Measurements from ENCODE around the gene C6orf136.

DNA sequence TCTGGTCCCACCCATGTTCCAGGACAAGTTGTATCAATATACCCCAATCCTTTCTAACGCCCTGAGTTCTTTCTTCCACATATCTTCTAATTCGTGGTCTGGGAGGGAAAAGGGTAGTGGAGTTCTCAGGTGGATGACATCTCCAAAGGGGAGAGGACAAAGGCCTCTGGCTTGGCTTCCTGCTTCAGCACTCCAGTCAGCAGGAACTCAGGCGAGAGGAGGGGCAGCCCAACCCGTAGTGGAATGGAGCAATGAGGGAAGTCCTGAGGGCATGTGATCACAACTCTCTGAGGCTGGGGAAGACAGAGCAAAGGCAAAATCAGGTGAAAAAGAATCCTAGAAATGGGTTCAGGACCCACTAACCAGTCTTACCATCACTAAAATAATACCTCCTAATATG lies 53.4 kb downstream of the C6orf136 start:
- TF ChIP-seq, protein P1, sequence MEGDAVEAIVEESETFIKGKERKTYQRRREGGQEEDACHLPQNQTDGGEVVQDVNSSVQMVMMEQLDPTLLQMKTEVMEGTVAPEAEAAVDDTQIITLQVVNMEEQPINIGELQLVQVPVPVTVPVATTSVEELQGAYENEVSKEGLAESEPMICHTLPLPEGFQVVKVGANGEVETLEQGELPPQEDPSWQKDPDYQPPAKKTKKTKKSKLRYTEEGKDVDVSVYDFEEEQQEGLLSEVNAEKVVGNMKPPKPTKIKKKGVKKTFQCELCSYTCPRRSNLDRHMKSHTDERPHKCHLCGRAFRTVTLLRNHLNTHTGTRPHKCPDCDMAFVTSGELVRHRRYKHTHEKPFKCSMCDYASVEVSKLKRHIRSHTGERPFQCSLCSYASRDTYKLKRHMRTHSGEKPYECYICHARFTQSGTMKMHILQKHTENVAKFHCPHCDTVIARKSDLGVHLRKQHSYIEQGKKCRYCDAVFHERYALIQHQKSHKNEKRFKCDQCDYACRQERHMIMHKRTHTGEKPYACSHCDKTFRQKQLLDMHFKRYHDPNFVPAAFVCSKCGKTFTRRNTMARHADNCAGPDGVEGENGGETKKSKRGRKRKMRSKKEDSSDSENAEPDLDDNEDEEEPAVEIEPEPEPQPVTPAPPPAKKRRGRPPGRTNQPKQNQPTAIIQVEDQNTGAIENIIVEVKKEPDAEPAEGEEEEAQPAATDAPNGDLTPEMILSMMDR (IDR thresholded peaks at IDR 0.05), result no peak
- TF ChIP-seq EP300 (IDR thresholded peaks at IDR 0.05), result no peak
